OCI-LY7 (cell line): ENCODE results near the gene GDE1. TPM values are rescaled to one million over a fixed set of nuclear protein-coding genes. Genes with fewer than 3 reads are reported as not detected.

Experiments
- BruUV-seq: library from RNA; stranded (reverse); fragments of 400-500 nt; replicated peaks from 2 replicates; lab custom pipeline; 2021; lab: Mats Ljungman, UMichigan
- CTCF ChIA-PET: fragments of 300-600 bp; sonication (Branson Sonifier 250); formaldehyde crosslinking; loops from one replicate; lab custom pipeline; 2022; ENCODE audit warnings: antibody characterized with exemption; ENCODE audit not compliant: unreplicated experiment; lab: Charles Lee
- POLR2A ChIA-PET: fragments of 300-600 bp; sonication (Branson Sonifier 250); formaldehyde crosslinking; loops from one replicate; lab custom pipeline; 2022; ENCODE audit warnings: antibody characterized with exemption; lab: Charles Lee
- DNase-seq: peaks from one replicate; pipeline ENCODE4 v3.0.0-alpha.2; 2015; ENCODE audit warnings: low spot score
- H2AFZ ChIP-seq: fragments of 200-600 bp; sonication (generic), shearing (Covaris generic); 2 replicates; pipeline ENCODE4 v1.6.1; 2014; ENCODE audit warnings: mild to moderate bottlenecking, antibody characterized with exemption, low read length, moderate library complexity
- H3K27ac ChIP-seq: fragments of 200-600 bp; sonication (generic); 2 replicates; pipeline ENCODE4 v1.5.1; 2014; ENCODE audit warnings: mixed run types, low read depth, mild to moderate bottlenecking, moderate library complexity, low read length, inconsistent platforms; ENCODE audit not compliant: poor library complexity, severe bottlenecking
- H3K36me3 ChIP-seq: fragments of 200-600 bp; sonication (generic); 2 replicates; pipeline ENCODE4 v1.6.1; 2014; ENCODE audit warnings: mild to moderate bottlenecking, antibody characterized with exemption, low read length, moderate library complexity, mixed read lengths; ENCODE audit not compliant: insufficient read depth
- H3K4me1 ChIP-seq: fragments of 200-600 bp; sonication (generic); 2 replicates; pipeline ENCODE4 v1.5.1; 2014; ENCODE audit warnings: mild to moderate bottlenecking, low read length; ENCODE audit not compliant: insufficient read depth, poor library complexity, severe bottlenecking
- H3K4me2 ChIP-seq: fragments of 200-600 bp; sonication (generic); 2 replicates; pipeline ENCODE4 v1.6.1; 2014; ENCODE audit warnings: mild to moderate bottlenecking, low read length
- H3K4me3 ChIP-seq: fragments of 200-600 bp; sonication (generic); 2 replicates; pipeline ENCODE4 v1.5.1; 2014; ENCODE audit warnings: mild to moderate bottlenecking, low read depth, low read length; ENCODE audit not compliant: poor library complexity, severe bottlenecking
- H3K79me2 ChIP-seq: fragments of 200-600 bp; sonication (generic); 2 replicates; pipeline ENCODE4 v1.6.1; 2016; ENCODE audit warnings: low read depth, mild to moderate bottlenecking, low read length, moderate library complexity, mixed read lengths; ENCODE audit not compliant: insufficient read depth
- H3K9me2 ChIP-seq: fragments of 200-600 bp; sonication (generic); 2 replicates; pipeline ENCODE4 v1.6.1; 2016; ENCODE audit warnings: mild to moderate bottlenecking, low read length, mixed read lengths; ENCODE audit not compliant: insufficient read depth
- H3K9me3 ChIP-seq: fragments of 200-600 bp; sonication (generic); 2 replicates; pipeline ENCODE4 v1.6.1; 2014; ENCODE audit warnings: mild to moderate bottlenecking, mixed run types, low read length, mixed read lengths
- H4K20me1 ChIP-seq: fragments of 200-600 bp; sonication (generic); 2 replicates; pipeline ENCODE4 v1.6.1; 2014; ENCODE audit warnings: mild to moderate bottlenecking, antibody characterized with exemption, low read length, moderate library complexity, mixed read lengths; ENCODE audit not compliant: insufficient read depth
- CTCF ChIP-seq: fragments of 200-600 bp; sonication (generic); conservative IDR thresholded peaks from 2 replicates; pipeline ENCODE4 v1.5.1; 2014; ENCODE audit warnings: mild to moderate bottlenecking, antibody characterized with exemption, low read length, moderate library complexity, mixed read lengths
- EZH2phosphoT487 ChIP-seq: fragments of 200-600 bp; sonication (generic); IDR thresholded peaks from 2 replicates; pipeline ENCODE4 v1.6.1; 2018; ENCODE audit warnings: low read depth, borderline replicate concordance, mild to moderate bottlenecking, mixed run types, antibody characterized with exemption, low read length, moderate library complexity, mixed read lengths
- intact Hi-C: fragments of 100-400 bp; cut with micrococcal nuclease; formaldehyde crosslinking; loops from one replicate; pipeline ENCODE4 v1.10.0; 2022; ENCODE audit not compliant: unreplicated experiment
- total RNA-seq, 2 experiments: library from RNA; depleted of rRNA in 1 of 2; stranded (reverse); fragments of >200 nt in 1 of 2; shearing (Covaris generic) in 1 of 2; gene quantifications; 2 replicates each; pipeline ENCODE4 v1.2.3, GENCODE V29; 2014 to 2022

Gene GDE1
- total RNA-seq, 2 experiments from 2014 or later, result 23.4 to 30.8 TPM

- Histone ChIP-seq H4K20me1 (no peaks in the 10 kb centered on the region), H3K4me1 (no peaks in the 10 kb centered on the region), H3K27ac (no peak overlapping the region), H3K36me3 (peaks cover 99% of the 10 kb centered on the region), H3K79me2 (no peaks in the 10 kb centered on the region), H3K4me2 (no peak overlapping the region), H3K9me2 (no peaks in the 10 kb centered on the region), H2AFZ (no peak overlapping the region), H3K4me3 (no peak overlapping the region), H3K9me3 (no peaks in the 10 kb centered on the region)
- POLR2A ChIA-PET, result interaction anchor here (0.6 to 0.9 kb wide), 2 partner anchors 9 to 206 kb away, joined by 3 to 4 read pairs; no protein-coding TSS in a partner anchor
- CTCF ChIA-PET, result no interaction called here
- intact Hi-C loops, result no loop called here
- no peak for TF ChIP-seq CTCF
- no peak for TF ChIP-seq EZH2phosphoT487
- BruUV-seq, result no TSS peak
- no peak for DNase-seq
Measured at GRCh38 chr16:19506965-19507364, 14.9 kb downstream of the GDE1 start.

GRCh38 chr16:19505600-19506303 lies 16.1 kb downstream of the GDE1 start:
- intact Hi-C loops, result no loop called here
- Histone ChIP-seq H3K4me1 (no peaks in the 10 kb centered on the region), H3K27ac (no peak overlapping the region), H3K36me3 (peaks cover 99% of the 10 kb centered on the region), H3K79me2 (no peaks in the 10 kb centered on the region), H3K9me3 (no peaks in the 10 kb centered on the region), H3K9me2 (no peaks in the 10 kb centered on the region), H4K20me1 (no peaks in the 10 kb centered on the region), H3K4me3 (no peak overlapping the region), H2AFZ (no peak overlapping the region), H3K4me2 (no peak overlapping the region)
- DNase-seq, result no peak
- ChIA-PET POLR2A (interaction anchor here (0.7 to 0.9 kb wide), 2 partner anchors 10 kb away, joined by 3 to 4 read pairs; no protein-coding TSS in a partner anchor), CTCF (no interaction called here)
- TF ChIP-seq CTCF, result no peak
- TF ChIP-seq EZH2phosphoT487, result no peak
- no TSS peak for BruUV-seq

GRCh38 chr16:19503461-19504075 lies 18.3 kb downstream of the GDE1 start:
- Histone ChIP-seq H3K4me3 (no peak overlapping the region), H3K9me2 (no peaks in the 10 kb centered on the region), H3K27ac (no peak overlapping the region), H3K4me1 (no peaks in the 10 kb centered on the region), H4K20me1 (no peaks in the 10 kb centered on the region), H3K4me2 (no peak overlapping the region), H3K79me2 (no peaks in the 10 kb centered on the region), H3K36me3 (peaks cover 80% of the 10 kb centered on the region), H3K9me3 (no peaks in the 10 kb centered on the region), H2AFZ (no peak overlapping the region)
- intact Hi-C loops, result no loop called here
- ChIA-PET POLR2A (no interaction called here), CTCF (no interaction called here)
- BruUV-seq, result no TSS peak
- TF ChIP-seq EZH2phosphoT487 (no peak), CTCF (no peak)
- no peak for DNase-seq
